HFF-Myc (cell line): ENCODE measurements around the gene OGFRL1.

ENCODE experiments used
- DNase-seq: peaks from one replicate; pipeline ENCODE4 v3.0.0-alpha.2; 2011; ENCODE audit warnings: low read depth; ENCODE audit errors: extremely low read depth
- H3K4me3 ChIP-seq: replicated peaks from 2 replicates; pipeline ENCODE4 v1.5.1; 2011; ENCODE audit warnings: low read depth, mild to moderate bottlenecking, control low read depth, low read length
- CTCF ChIP-seq: IDR thresholded peaks from 2 replicates; pipeline ENCODE4 v1.5.1; 2012; ENCODE audit warnings: mild to moderate bottlenecking, low read depth, low read length, control low read depth; ENCODE audit errors: missing control alignments

OGFRL1 gene

GRCh38 chr6:71294121-71294523 is 5.5 kb downstream of the OGFRL1 start:
- DNase-seq: peak; percentile 49
- no peak overlapping the region for H3K4me3 ChIP-seq

GRCh38 chr6:71298459-71298858 is 9.8 kb downstream of the OGFRL1 start:
- no peak for TF ChIP-seq CTCF
- H3K4me3 ChIP-seq: no peak overlapping the region
- no peak for DNase-seq

More at GRCh38 chr6:71294121-71294523, 5.5 kb downstream of the OGFRL1 start:
- no peak for TF ChIP-seq CTCF

- TF ChIP-seq CTCF: no peak
- no peak overlapping the region for H3K4me3 ChIP-seq
- DNase-seq: no peak
Measured at GRCh38 chr6:71299541-71300470, 11.2 kb downstream of the OGFRL1 start.

GRCh38 chr6:71300561-71301168 is 12.1 kb downstream of the OGFRL1 start:
- no peak overlapping the region for H3K4me3 ChIP-seq
- no peak for DNase-seq
- no peak for TF ChIP-seq CTCF

- H3K4me3 ChIP-seq: no peak overlapping the region
- no peak for TF ChIP-seq CTCF
- no peak for DNase-seq
Measured at GRCh38 chr6:71301546-71301945, 12.9 kb downstream of the OGFRL1 start.

GRCh38 chr6:71309656-71310055 is 21.0 kb downstream of the OGFRL1 start:
- DNase-seq: no peak
- H3K4me3 ChIP-seq: no peak overlapping the region
- TF ChIP-seq CTCF: no peak
